Astrocyte (in vitro differentiated cells and primary cell): Measurements from ENCODE around the gene GIGYF2. TPM values are rescaled to one million over a fixed set of nuclear protein-coding genes. Genes with fewer than 3 reads are reported as not detected.

Source experiments
- DNase-seq: peaks from one replicate; pipeline ENCODE4 v3.0.0-alpha.2; 2010; ENCODE audit warnings: low read depth
- FAIRE-seq: peaks from 2 replicates; lab custom pipeline; 2011; peaks lifted over from hg19 to GRCh38; lab: Jason Lieb, UNC
- H2AFZ ChIP-seq: 2 replicates; pipeline ENCODE4 v1.6.0; 2012; ENCODE audit warnings: low read depth, low read length, inconsistent platforms
- H3K27ac ChIP-seq: 2 replicates; pipeline ENCODE4 v1.5.1; 2011; ENCODE audit warnings: low read depth, low read length, inconsistent platforms
- H3K27me3 ChIP-seq: 2 replicates; pipeline ENCODE4 v1.6.0; 2011; ENCODE audit warnings: low read length, inconsistent platforms; ENCODE audit not compliant: insufficient read depth
- H3K36me3 ChIP-seq: 2 replicates; pipeline ENCODE4 v1.5.1; 2011; ENCODE audit warnings: low read length, inconsistent platforms; ENCODE audit not compliant: insufficient read depth
- H3K4me1 ChIP-seq: 2 replicates; pipeline ENCODE4 v1.5.1; 2011; ENCODE audit warnings: low read length, inconsistent platforms; ENCODE audit not compliant: insufficient read depth
- H3K4me2 ChIP-seq: 2 replicates; pipeline ENCODE4 v1.6.0; 2012; ENCODE audit warnings: low read length, inconsistent platforms
- H3K4me3 ChIP-seq: 2 replicates; pipeline ENCODE4 v1.5.1; 2011; ENCODE audit warnings: low read depth, mild to moderate bottlenecking, low read length, inconsistent platforms; ENCODE audit not compliant: insufficient read depth
- H3K79me2 ChIP-seq: 2 replicates; pipeline ENCODE4 v1.6.0; 2012; ENCODE audit warnings: mild to moderate bottlenecking, low read length, inconsistent platforms; ENCODE audit not compliant: insufficient read depth
- H3K9ac ChIP-seq: 2 replicates; pipeline ENCODE4 v1.6.0; 2012; ENCODE audit warnings: mild to moderate bottlenecking, low read length, inconsistent platforms
- H3K9me3 ChIP-seq: 2 replicates; pipeline ENCODE4 v1.5.1; 2012; ENCODE audit warnings: low read depth, mild to moderate bottlenecking, low read length, inconsistent platforms; ENCODE audit not compliant: insufficient read depth
- H4K20me1 ChIP-seq: 2 replicates; pipeline ENCODE4 v1.6.0; 2012; ENCODE audit warnings: low read length, inconsistent platforms; ENCODE audit not compliant: insufficient read depth
- H3K27ac Mint-ChIP-seq: one replicate; pipeline ENCODE4 v1.8.0; 2021; ENCODE audit warnings: mild to moderate bottlenecking, mixed read lengths; ENCODE audit not compliant: unreplicated experiment
- H3K27me3 Mint-ChIP-seq: one replicate; pipeline ENCODE4 v1.8.0; 2021; ENCODE audit warnings: low read depth, mixed read lengths; ENCODE audit not compliant: unreplicated experiment
- H3K36me3 Mint-ChIP-seq: one replicate; pipeline ENCODE4 v1.8.0; 2021; ENCODE audit warnings: low read depth, mixed read lengths; ENCODE audit not compliant: unreplicated experiment
- H3K4me1 Mint-ChIP-seq: one replicate; pipeline ENCODE4 v1.8.0; 2021; ENCODE audit warnings: low read depth, mixed read lengths; ENCODE audit not compliant: unreplicated experiment
- H3K4me3 Mint-ChIP-seq: one replicate; pipeline ENCODE4 v1.8.0; 2021; ENCODE audit warnings: mild to moderate bottlenecking, moderate library complexity, mixed read lengths; ENCODE audit not compliant: unreplicated experiment
- H3K9me3 Mint-ChIP-seq: one replicate; pipeline ENCODE4 v1.8.0; 2021; ENCODE audit warnings: mild to moderate bottlenecking, mixed read lengths; ENCODE audit not compliant: unreplicated experiment
- EZH2 ChIP-seq: IDR thresholded peaks from 2 replicates; pipeline ENCODE4 v1.6.1; 2012; ENCODE audit warnings: mild to moderate bottlenecking, low read length, inconsistent platforms; ENCODE audit not compliant: insufficient read depth
- total RNA-seq: library from RNA; stranded (reverse); gene quantifications from 2 replicates; pipeline ENCODE4 v1.2.1, GENCODE V29; 2021
- TF ChIP-seq, protein P1 (sequence below): IDR thresholded peaks from 2 replicates; pipeline ENCODE4 v1.5.1; 2011; ENCODE audit warnings: low read depth, mild to moderate bottlenecking, inconsistent platforms, low read length, moderate library complexity; ENCODE audit not compliant: insufficient read depth

The GIGYF2 gene
- total RNA-seq, 1 donor from 2014 or later, result 47.1 TPM

DNA sequence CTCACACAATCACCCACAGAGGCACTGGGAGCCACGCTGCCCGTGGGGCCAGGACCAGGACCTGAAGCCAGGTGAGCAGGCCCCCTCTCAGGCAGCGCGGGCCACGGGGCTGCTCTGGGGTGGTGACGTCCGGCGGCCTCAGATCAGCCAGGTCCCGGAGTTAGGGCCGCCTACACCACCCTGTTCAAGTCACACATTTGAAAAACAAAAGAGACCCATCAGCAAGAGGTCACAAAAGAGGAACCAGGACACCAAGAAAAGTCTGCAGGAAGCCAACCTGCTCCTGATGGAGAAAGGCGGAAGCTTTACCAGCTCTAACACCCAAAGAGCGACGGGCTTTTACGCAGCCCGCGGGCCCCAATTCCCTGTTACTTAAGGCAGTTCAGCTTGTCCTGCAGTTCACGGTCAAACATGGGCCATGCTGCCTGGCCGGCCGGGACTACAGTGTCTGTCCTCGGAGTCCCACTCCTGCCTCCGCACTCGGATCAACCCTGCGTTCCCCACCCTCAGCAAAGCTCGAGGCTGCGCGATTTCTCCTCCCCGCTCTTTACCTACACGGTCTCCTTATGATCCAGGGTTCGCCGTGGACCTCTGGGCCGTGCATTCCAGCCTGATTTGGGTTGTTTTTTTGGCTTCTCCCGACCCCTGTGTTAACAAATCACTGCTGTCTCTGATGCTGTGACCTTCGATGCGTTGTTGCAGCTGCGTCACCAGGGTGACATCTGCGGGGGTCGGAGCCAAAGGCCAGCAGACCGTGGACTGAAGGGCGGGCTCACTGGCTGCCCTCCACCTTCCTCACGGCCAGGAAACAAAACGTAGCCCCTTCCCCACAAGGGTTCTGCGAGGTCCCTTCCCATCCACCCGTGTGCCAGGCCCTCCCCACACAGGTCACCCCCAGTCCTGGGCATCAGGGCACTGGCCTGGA lies 203.9 kb downstream of the GIGYF2 start:
- no peak for FAIRE-seq
- H3K36me3 Mint-ChIP-seq, result no peaks in the 10 kb centered on the region
- H3K27ac Mint-ChIP-seq, result no peak overlapping the region
- Histone ChIP-seq H2AFZ (peak overlapping the region; percentile 87), H3K36me3 (no peaks in the 10 kb centered on the region), H4K20me1 (no peaks in the 10 kb centered on the region), H3K79me2 (no peaks in the 10 kb centered on the region), H3K4me2 (peak overlapping the region; percentile 80), H3K9ac (peak overlapping the region; percentile 68), H3K4me3 (peak overlapping the region; percentile 23), H3K27ac (peak overlapping the region; percentile 81), H3K9me3 (no peaks in the 10 kb centered on the region), H3K27me3 (no peaks in the 10 kb centered on the region), H3K4me1 (peaks cover 16% of the 10 kb centered on the region)
- no peak for DNase-seq
- H3K9me3 Mint-ChIP-seq, result no peaks in the 10 kb centered on the region
- no peaks in the 10 kb centered on the region for H3K27me3 Mint-ChIP-seq
- no peak overlapping the region for H3K4me3 Mint-ChIP-seq
- peaks cover 5% of the 10 kb centered on the region for H3K4me1 Mint-ChIP-seq
- TF ChIP-seq EZH2, result no peak
- TF ChIP-seq, protein P1, sequence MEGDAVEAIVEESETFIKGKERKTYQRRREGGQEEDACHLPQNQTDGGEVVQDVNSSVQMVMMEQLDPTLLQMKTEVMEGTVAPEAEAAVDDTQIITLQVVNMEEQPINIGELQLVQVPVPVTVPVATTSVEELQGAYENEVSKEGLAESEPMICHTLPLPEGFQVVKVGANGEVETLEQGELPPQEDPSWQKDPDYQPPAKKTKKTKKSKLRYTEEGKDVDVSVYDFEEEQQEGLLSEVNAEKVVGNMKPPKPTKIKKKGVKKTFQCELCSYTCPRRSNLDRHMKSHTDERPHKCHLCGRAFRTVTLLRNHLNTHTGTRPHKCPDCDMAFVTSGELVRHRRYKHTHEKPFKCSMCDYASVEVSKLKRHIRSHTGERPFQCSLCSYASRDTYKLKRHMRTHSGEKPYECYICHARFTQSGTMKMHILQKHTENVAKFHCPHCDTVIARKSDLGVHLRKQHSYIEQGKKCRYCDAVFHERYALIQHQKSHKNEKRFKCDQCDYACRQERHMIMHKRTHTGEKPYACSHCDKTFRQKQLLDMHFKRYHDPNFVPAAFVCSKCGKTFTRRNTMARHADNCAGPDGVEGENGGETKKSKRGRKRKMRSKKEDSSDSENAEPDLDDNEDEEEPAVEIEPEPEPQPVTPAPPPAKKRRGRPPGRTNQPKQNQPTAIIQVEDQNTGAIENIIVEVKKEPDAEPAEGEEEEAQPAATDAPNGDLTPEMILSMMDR, result no peak

DNA sequence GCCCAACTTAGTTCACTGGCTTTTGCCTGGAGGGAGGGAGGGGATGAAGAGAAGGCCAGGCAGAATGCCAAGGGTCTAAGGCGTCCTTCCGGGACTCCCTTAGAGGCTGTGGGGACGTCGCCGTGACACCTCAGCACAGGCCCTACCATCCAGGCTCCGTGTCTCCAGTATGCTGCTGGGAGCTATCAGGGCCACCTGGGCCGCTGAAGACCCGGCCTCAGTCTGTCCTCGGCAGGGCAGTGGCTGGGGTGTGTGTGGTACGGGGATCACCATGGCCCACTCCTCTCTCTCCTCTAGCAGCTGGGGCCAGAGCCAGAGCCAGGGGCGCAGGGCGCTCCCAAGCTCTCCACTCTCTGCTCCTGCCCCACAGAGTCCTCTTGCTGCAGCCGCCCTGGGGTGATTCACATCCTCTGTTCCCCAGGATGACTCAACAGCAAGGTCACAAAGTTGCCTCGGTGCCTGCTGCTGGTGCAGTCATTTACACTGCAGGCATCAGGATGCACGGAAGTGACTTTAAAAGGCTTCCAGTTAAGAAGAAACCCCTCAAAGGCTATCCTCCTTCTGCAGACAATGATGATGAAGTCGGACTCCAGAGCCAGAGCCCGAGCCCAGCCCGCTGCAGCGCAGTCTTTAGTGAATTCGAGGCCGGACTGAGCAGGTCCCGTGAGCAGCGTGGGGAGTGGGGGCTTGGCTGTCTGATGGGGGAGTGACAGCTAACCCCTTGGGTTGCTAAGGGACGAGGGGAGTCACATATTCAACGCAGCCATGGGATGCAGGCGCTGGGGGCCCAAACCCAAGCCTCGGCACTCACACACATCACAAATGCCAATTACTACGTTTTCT lies 204.8 kb downstream of the GIGYF2 start:
- no peaks in the 10 kb centered on the region for H3K9me3 ChIP-seq
- no peak overlapping the region for H3K27ac Mint-ChIP-seq
- H2AFZ ChIP-seq, result peak overlapping the region; percentile 87
- peak overlapping the region; percentile 23 for H3K4me3 ChIP-seq
- H3K36me3 ChIP-seq, result no peaks in the 10 kb centered on the region
- H3K4me2 ChIP-seq, result peak overlapping the region; percentile 80
- peak; percentile 83 for FAIRE-seq
- no peaks in the 10 kb centered on the region for H3K79me2 ChIP-seq
- peaks cover 5% of the 10 kb centered on the region for H3K4me1 Mint-ChIP-seq
- H3K27me3 Mint-ChIP-seq, result no peaks in the 10 kb centered on the region
- DNase-seq, result peak; percentile 87
- no peak overlapping the region for H3K4me3 Mint-ChIP-seq
- H4K20me1 ChIP-seq, result no peaks in the 10 kb centered on the region
- TF ChIP-seq, protein P1, result no peak
- no peak for TF ChIP-seq EZH2
- no peaks in the 10 kb centered on the region for H3K36me3 Mint-ChIP-seq
- H3K9ac ChIP-seq, result peak overlapping the region; percentile 68
- H3K4me1 ChIP-seq, result peaks cover 16% of the 10 kb centered on the region
- H3K27ac ChIP-seq, result peak overlapping the region; percentile 81
- no peaks in the 10 kb centered on the region for H3K9me3 Mint-ChIP-seq
- no peaks in the 10 kb centered on the region for H3K27me3 ChIP-seq
